Stimulated activated CD4-positive, alpha-beta T cell treated with anti-CD3 and anti-CD28 coated beads, Interleukin-12 subunit alpha, Interleukin-12 subunit beta, amount 100 ng/mL, for 48 hours (primary cell): ENCODE measurements around the gene VWA2.
A peak's percentile ranks its signal among the peaks of the same experiment; 100 is the strongest.
"Not testable (repeated sequence)": the region's sequence is repeated elsewhere in the genome, so short reads cannot be mapped to it uniquely, and the experiment has no call there.

Experiments used
- DNase-seq, 3 donors: peaks; one replicate each; pipeline ENCODE4 v3.0.0-alpha.2; 2020; ENCODE audit warnings: low read depth in 2 of 3, low spot score in 1 of 3

VWA2 gene

DNA sequence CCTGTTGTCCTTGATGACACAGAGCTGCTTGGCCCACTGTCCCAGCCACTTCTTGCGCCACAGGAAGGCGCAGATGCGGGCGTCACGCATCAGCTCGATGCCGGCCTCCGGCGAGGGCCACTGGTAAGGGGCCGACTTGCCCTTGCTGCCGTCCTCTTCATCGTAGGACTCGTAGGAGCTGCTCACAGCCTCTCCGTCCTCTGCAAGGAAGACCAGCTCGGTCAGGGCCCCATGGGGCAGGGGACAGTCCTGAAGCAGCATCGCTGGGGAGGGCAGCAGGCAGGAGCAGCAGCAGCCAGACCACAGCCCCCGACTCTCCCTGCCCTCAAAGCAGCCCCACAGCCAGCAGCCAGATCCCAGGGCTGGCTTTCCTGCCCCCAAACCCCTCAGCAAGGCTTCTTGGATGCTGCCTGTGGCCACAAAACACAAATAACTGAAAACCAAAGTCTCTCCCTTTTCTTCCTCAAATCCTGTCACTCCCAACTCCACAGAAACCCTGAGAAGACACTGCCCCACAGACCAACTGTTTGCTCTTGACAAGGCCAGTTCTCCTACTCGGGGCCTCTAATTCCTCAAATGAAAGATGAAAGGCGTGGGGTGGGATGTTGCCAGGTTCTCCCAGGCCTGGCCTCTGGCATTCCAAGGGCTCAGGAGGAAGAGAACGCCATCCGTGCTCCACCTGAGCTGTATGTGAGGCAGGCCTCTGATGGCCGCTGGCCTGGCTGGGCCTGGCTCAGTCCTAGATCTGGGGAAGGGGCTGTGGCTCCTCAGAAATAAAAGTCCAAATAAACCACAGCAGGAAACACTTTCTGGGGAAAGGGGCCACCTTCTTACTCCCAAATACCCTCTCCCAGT lies 76.7 kb downstream of the VWA2 start:
- DNase-seq, result no peak

DNA sequence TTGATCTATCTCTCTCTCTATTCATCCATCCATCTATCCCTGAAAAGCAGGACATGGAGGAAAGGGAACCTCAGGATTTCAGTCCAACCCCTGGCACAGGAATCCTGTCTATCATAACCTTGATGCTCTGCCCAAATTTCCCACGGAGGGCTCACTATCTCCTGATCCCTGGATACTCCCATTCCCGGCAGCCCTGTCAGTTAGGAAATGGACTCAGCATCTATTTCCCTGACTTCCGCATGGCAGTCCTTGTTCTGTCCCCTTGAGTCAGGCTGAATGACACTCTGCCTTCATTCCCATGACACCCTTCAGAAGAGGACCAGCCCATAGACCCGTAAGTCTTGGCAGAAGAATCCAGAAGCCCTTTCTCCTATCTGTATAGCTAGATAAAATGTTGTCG lies 77.7 kb downstream of the VWA2 start:
- no peak for DNase-seq

DNA sequence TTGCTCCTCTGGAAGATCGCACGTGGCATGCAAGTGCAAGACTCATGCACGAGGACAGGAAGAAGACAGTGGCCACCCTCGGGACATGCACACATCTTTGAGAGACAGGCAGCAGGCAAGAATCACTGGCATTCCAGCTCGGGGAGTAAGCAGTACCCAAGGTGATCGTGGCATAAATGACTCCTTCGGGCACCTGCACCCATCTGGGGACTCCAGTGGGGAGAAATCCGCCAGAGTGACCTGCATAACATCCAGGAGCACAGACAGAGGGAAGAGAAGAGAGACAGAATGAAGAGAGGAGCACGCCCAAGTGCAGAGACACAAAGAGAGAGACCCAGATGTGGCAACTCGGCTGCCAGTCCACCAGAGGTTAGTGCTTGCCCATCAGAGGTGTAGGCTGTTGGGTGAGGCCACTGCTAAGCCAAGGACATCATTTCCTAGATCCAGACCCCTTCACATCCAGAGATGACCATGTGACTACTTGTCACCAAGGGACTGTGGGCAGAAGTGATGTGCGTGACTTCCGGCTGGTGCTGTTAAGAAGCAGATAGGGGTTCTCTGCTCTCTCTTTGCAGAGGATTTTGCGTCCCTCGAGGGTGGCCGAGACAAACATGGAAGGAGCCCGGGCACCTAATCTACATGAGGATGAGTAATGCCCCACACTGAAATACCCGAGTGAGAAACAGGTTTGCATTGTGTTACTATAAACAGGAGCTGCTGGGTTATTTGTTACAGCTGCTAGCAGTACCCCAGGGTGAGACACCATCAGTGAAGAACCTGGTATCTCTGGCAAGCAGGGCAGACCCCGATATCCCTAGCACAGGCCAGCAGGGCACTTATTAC lies 80.6 kb downstream of the VWA2 start:
- DNase-seq, result no peak

DNA sequence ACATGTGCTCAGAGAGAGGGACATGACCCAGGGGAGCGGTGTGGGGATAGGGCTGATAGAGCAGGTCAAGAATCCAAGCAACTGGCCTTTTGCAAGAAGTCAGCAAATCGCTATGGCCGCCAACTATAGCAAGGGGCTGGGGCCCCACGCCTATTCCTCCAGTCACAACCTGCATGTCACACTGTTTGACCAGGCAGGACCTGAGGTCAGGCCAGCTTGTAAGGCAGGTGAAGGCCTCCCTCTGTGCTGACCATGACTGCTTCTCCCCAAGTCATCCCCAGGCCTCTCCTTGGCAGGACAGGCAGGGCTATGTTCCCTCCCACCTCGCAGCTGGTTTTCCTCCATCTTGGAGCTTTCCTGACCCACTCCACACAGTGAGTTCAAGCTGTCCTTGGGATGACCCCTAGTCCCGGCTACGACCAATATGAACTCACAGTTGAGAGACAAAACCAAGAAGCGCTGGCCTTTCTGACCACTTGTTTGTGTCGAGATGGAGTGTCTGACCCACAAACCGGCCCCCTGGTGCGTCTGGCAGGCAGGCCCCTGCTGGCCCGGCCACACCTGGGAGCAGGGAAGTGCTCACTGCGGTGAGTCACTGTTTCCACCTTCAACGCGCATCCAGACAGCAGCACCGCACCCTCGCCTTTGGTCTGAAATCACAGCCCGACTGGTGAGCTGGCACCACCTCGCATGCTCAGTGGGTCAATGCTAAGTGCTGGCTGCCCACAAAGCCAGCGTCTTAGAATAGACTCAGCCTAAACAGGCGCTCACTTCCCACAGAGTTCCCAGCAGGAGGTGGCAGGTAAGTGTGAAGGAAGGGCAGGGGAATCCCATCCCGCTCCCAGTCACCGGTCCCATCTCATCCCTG lies 81.4 kb downstream of the VWA2 start:
- DNase-seq, result no peak

DNA sequence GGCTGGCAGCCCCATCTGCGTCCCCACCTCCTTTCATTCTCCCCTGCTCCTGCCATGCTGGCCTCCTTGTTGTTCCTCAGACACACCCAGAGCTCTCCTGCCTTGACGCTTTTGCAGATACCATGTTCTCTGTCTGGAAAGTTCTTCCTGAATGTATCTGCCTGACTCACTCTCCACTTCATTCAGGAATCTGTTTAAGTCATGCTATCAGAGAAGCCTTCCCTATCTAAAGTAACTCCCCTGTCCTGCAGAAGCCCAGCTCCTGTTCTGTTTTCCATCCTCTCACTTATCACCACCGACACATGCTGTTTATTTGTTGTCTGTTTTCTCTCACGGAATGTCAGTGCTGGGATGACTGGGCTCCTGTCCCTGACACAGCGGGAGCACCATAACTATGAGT lies 83.3 kb downstream of the VWA2 start:
- no peak for DNase-seq

DNA sequence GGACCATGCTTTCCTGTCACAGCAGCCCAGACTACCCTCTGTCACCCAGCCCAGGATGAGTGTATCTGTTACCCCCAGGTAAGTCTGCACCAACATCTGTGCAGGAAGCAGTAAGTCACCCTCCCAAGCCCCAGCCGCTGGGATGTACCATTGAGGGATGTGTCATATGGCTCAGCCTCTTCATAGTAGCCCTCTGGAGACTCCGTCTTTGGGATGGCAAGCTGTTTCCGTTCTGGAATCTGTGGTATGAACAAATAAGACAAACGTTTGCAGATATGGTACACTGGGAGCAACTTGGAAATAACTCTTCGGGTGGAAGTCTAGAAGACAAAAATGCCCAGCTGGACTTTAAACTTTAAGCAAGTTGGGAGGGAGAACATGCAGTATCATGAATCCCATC lies 84.0 kb downstream of the VWA2 start:
- DNase-seq, result no peak

DNA sequence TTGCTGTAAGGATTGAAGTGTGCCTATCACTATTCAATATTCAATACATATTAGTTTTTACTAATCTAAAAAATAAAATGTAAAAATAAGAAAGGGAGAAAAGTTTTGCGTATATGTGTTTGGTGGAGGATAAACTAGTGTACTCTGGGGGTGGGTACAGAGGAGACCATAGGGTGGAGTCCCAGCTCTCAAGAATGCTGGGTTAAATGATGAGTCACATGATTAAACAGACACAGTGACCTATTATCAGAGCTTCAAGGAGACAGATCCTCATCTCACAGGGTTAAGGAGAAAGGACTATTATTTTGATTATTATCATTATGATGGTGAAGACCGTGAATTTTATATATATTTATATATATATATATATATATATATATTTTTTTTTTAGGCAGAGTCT lies 87.7 kb downstream of the VWA2 start:
- no peak for DNase-seq

DNA sequence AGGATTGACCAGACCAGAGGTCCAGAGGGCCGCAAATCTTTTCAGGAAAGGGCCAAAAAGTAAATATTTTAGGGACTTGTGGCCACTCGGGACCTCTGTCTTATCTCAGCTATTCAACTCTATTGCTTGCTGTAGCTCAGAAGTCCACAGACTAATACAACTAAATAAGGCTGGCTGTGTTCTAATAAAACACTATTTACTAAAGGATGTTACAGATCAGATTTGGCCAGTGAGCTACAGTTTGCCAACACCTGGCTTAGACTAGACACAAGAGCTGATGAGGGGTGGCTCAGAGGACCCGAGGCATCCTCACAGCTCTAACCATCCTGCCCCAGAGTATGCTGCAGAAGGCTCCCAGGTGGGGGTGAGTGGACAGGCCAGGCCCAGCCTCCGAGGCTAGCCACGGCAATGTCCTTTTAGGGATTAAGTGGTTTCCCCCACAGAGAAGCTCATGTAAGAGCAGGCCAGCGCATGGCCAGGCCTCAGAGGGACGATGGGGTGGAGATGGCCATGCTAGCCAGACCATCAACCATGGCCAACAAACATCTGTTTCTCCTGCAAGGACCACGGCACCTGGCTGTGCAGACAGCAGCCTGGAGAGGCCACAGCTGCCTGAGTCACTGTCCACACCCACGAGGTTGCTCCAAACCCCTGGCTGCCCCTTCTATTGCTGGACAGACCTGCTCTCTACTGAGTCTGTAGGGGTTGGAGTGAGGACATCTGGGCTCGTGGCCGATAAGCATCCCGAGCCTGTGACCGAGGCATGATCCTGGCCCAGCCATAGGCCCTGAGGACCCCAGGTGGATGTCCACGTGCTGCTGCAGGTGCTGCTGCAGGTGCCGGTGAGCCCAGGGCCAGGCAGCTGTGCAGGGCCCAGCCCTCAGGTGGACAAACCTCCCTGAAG lies 88.7 kb downstream of the VWA2 start:
- DNase-seq, result no peak

DNA sequence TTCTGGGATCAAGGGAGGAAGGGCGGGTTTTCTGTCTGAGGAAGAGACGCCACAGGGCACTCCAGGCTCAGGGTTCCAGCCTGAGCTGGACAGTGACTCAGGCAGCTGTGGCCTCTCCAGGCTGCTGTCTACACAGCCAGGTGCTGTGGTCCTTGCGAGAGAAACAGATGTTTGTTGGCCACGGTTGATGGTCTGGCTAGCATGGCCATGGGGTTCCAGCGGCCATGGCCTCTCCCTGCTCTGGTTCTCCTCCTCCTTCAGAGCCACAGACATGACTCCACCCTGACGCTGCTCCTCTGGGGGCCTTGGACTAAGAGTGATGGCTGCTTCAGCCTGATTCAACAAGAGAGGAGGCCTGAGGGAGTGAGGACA lies 89.4 kb downstream of the VWA2 start:
- DNase-seq, result no peak

DNA sequence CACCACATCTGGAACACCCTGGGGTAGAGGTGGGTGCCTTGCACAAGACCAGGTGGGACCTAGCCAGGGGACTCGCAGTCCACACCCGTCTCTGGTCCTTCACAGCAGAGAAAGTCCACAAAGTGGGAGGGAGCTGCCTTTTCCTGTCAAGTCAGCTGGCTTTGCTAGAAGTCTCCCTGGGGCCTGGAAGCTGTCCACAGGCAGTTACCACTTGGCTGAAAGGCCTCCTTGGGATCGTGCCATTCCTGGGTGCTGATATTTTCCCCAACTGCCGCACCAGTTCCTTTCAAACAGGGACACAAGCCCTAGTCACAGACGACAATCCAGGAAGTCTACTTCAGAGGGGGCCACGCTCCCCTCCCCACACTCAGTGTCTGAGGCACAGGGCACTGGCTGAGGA lies 89.8 kb downstream of the VWA2 start:
- DNase-seq, result no peak

DNA sequence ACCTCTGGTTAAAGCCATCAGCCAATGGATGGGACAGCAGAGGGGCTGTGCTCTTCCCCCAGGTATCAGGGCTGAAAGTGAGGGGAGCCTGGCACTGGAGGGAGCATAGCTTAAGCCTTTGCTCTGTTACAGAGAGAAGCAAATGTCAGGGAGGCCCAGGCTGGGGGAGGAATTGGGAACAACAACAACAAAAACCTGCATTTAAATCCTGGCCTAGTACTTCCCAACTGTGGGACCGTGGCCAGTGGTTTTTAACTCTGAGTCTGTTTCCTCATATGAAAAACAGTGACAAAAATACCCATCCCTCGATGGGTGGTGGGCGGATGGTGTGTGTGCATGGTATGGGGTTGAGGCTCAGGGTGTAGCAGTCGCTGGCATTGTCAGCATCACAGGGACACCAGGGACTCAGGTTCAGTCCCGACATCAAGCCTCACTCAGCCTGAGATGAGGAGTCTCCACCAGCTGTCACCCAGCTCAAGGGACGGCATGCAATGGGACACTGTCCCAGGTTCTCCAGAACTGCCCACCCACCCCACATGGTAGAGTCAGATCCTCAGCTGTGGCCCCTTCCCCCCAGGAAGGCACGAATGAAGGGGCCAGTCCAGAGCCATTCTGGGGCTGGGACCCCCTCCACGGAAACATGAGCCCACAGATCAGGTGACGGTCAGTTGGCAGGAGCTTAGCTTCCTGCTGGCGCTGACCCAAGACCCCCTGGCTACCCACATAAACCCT lies 90.7 kb downstream of the VWA2 start:
- DNase-seq, result no peak

DNA sequence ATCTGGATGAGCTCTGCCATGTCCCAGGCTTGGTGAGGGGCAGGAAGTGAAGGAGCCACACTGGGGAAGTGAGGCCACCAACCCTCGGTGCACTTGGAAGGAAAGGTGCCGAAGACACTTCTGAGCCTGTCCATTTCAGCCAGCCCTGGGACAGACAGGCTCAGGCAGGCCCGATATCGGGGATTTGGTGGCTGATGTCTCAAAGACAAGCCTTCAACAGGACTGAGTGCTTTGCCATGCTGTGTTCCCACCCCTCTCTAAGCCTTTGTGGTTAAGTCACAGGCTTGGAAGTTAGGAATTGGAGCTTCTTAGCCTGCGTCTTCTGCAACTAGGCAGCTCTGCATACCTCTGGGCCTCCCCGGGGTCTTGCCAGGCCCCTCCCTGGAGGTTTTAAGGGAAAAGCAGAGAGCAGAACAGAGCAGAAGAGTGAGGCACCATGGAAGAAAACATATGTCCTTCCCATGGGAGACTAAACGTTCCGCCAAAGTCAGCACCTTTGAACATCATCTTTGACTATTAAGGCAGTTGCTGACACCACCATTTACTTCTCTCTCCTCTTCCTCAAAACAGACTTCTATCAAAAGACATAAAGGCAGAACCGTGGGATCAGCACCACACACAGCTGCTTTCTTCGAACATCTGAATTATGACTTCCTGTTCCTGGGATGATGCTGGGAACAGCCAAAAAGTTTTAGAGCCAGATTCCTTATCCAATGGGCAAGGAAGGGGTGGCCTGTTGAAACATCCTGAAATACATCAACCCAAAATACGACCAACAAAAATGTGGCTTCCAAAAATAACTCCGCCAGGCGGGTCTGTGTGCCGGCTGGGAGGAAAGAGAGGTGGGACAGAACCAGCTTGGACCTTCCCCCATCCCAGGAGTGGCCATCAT lies 93.5 kb downstream of the VWA2 start:
- no peak for DNase-seq

DNA sequence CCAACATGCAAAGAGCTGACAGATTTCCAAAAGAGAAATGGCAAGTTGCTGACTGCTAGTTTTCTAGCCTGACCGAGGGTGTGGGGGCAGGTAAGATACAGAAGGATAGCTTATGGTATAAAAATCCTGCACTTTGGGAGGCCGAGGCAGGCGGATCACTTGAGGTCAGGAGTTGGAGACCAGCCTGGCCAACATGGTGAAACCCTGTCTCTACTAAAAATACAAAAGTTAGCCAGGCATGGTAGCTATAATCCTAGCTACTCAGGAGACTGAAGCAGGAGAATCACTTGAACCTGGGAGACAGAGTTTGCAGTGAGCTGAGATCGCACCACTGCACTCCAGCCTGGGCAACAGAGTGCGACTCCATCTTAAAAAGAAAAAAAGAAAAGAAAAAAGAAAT lies 94.4 kb downstream of the VWA2 start:
- DNase-seq, result not testable (repeated sequence)

DNA sequence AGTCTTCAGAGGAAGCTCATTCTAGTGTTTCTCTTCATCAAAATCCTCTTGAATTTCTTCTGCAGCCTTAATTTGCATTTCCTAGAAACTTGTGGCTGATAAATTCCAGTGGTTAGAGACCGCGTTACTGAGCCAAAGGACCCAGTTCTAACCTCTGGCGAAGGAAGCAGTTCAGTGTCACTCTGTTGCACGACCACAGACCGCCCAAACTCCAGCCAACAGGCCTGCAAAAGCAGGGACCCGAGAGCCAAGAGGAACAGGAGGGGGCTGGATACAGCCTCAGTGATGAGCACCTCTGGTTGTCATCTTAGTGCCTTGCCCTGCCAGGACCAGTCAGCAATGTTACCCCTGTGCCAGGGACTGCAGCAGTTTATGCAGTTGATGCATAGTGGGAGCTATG lies 95.2 kb downstream of the VWA2 start:
- DNase-seq, result no peak

DNA sequence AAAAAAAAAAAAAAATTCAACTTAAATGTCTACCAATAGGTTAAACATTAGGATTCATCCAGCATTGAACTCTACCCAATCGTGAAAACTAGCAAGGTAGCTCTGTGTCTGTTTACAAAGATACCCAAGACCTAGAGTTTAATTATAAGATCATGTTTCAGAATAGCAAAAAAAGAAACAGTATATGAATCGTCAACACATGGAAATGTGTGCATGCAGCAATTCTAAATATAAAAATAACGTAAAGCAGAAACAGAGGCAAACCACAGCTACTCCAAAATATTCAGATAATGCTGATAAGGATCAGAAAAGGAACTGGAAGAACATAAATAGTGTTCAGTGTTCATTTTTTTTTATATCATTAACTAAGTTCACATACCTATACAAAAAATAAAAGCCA lies 96.6 kb downstream of the VWA2 start:
- no peak for DNase-seq

DNA sequence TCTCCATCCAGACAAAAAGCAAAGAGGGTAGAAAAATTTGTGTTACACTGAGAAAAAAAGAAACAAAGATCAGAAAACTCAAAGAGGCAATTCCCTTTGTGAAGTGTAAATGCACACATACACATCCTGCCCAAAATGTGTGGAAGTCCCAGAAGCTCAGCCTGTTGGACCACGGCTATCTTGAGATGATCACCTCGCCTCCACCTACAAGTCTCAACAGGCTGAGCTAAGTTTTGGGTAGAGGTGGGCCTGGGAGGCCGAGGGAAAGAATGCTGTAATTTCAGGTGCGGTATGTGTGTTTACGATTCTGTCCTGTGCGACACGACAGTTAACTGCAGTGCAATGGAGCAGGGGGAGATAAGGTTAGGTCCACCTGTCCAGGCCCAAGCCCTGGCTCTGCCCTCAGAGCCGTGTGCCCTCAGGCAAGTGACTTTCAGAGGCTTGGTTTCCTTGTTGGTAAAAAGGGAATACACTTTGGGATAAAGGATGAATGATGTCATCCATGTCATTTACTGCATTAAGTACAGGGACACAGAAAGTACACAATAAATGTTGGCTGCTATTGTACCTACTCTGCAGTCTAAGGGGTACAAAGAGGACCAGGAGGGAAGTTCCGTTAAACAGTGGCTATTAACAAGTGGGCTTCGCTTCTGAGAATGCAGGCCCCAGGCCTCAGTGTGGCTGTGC lies 97.9 kb downstream of the VWA2 start:
- no peak for DNase-seq

DNA sequence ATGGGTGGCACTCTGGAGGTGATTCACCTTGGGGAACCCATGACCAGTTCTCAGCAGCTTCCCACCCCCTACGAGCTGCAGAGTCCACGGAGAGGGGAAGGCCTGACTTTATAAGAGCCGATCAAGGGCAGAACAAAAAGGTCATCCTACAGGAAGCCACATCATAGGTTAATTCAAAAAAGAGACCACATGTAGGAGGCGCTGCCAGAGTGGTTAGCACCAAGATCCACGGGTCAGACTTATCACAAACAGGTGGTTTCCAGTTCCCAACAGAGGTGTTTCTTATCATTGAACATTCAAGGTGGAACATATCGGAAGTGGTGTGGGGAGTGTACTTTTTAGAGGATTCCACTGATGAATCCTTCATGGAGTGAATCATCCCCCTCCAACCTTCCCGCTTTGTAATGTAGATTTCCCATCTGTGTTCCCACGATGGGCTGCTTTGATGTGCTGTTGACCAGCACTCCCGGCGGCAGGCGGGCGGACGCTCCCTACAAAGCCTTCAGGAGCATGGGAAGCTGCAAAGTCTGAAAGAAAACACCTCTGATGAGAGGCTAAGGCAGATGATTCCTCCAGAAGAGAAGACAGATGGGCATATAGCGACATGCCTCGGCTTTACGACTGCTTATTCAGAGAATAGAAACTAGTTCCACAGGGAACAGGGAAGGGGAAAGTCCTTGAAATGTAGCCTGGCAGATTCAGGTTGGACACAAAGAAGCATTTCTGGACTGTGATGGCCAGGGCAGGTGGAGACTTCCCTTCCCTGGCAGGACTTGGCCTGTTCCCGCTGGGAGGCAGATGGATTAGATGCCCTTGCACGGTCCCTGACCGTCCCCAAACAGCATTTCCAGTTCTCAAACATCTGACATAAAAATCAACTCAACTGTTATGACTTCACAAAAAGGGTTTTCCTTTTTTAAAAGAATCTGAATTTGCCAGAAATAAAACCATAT lies 98.7 kb downstream of the VWA2 start:
- DNase-seq, result peak in 1 of 3 donors; percentile 3
